ENCODE data around the gene PIGA. TPM values are rescaled to one million over a fixed set of nuclear protein-coding genes. Genes with fewer than 3 reads are reported as not detected.

Gene PIGA
- total and polyA plus RNA-seq, 10 of the 15 experiments (the other 5 are each of a cell fraction or from before 2014, with no cell fraction given) = 4.9 to 24.1 (median 11.0) TPM

- TF ChIP-seq ATF7 (IDR thresholded peaks at IDR 0.05; ENCODE audit: low read depth) (no peak), IKZF2 (IDR thresholded peaks at IDR 0.05) (no peak), CUX1 (IDR thresholded peaks at IDR 0.05; ENCODE audit: insufficient replicate concordance, low read depth, low read length) (no peak), BHLHE40 (IDR thresholded peaks at IDR 0.05; ENCODE audit: borderline replicate concordance in 1 of 2, low read depth in 2 of 2, low read length in 1 of 2) (no peak), ZBTB33 (IDR thresholded peaks at IDR 0.05) (no peak), DPF2 (IDR thresholded peaks at IDR 0.05) (no peak), PAX5 (IDR thresholded peaks at IDR 0.05; ENCODE audit: borderline replicate concordance, low read depth, low read length) (no peak)
Observed at GRCh38 chrX:15277604-15278003, 57.7 kb downstream of the PIGA start (continued).

Measured in GM12878 (cell line).